HG03103 (cell line): ENCODE data around the gene HDAC3.

Source experiments
- ATAC-seq: cut with Tn5 transposase; IDR thresholded peaks from one replicate; pipeline ENCODE4 v1.9.1; 2021; ENCODE audit warnings: low read depth; ENCODE audit not compliant: unreplicated experiment

HDAC3 gene

GRCh38 chr5:141662028-141662427 is 25.4 kb upstream of the HDAC3 start:
- ATAC-seq: no peak

- ATAC-seq: peak; percentile 58
These were observed 21.4 kb upstream of the HDAC3 start for GRCh38 chr5:141657937-141658545.

GRCh38 chr5:141657404-141657803 is 20.8 kb upstream of the HDAC3 start:
- ATAC-seq: no peak

- no peak for ATAC-seq
These were observed 19.7 kb upstream of the HDAC3 start for GRCh38 chr5:141656396-141656795.

GRCh38 chr5:141655020-141655419 is 18.4 kb upstream of the HDAC3 start:
- no peak for ATAC-seq

- no peak for ATAC-seq
These were observed 17.6 kb upstream of the HDAC3 start for GRCh38 chr5:141654298-141654697.

- no peak for ATAC-seq
These were observed 15.1 kb upstream of the HDAC3 start for GRCh38 chr5:141651728-141652105.

GRCh38 chr5:141650851-141651727 is 14.4 kb upstream of the HDAC3 start, which contains the start of gene FCHSD1:
TSS of gene FCHSD1 (minus strand) at chr5:141651418. CDS start at chr5:141651368, 50 bp downstream.
- ATAC-seq: peak; percentile 95

- no peak for ATAC-seq
These were observed 13.3 kb upstream of the HDAC3 start for GRCh38 chr5:141649972-141650371.

- no peak for ATAC-seq
These were observed 12.5 kb upstream of the HDAC3 start for GRCh38 chr5:141649056-141649688.

GRCh38 chr5:141647851-141648250 is 11.2 kb upstream of the HDAC3 start:
- ATAC-seq: no peak

- ATAC-seq: no peak
These were observed 10.6 kb upstream of the HDAC3 start for GRCh38 chr5:141647242-141647641.

GRCh38 chr5:141646026-141646425 is 9.4 kb upstream of the HDAC3 start:
- ATAC-seq: no peak

GRCh38 chr5:141641634-141642267 is 5.1 kb upstream of the HDAC3 start:
- no peak for ATAC-seq

GRCh38 chr5:141640698-141641097 is 4.0 kb upstream of the HDAC3 start:
- ATAC-seq: no peak

GRCh38 chr5:141640051-141640415 is 3.4 kb upstream of the HDAC3 start:
- no peak for ATAC-seq

- no peak for ATAC-seq
These were observed 2.9 kb upstream of the HDAC3 start for GRCh38 chr5:141639357-141640050.

- no peak for ATAC-seq
These were observed 2.1 kb upstream of the HDAC3 start for GRCh38 chr5:141638771-141639170.

- ATAC-seq: peak; percentile 35
These were observed 1.2 kb upstream of the HDAC3 start for GRCh38 chr5:141637767-141638419.
